ENCODE measurements around the gene ANO1. TPM values are rescaled to one million over a fixed set of nuclear protein-coding genes. Genes with fewer than 3 reads are reported as not detected.

ANO1 gene
- 10 to 100 TPM in 1 of 4 donors, 1 to 10 TPM in 3; 1.7 to 13.9 (median 5.3) TPM for total RNA-seq

DNA sequence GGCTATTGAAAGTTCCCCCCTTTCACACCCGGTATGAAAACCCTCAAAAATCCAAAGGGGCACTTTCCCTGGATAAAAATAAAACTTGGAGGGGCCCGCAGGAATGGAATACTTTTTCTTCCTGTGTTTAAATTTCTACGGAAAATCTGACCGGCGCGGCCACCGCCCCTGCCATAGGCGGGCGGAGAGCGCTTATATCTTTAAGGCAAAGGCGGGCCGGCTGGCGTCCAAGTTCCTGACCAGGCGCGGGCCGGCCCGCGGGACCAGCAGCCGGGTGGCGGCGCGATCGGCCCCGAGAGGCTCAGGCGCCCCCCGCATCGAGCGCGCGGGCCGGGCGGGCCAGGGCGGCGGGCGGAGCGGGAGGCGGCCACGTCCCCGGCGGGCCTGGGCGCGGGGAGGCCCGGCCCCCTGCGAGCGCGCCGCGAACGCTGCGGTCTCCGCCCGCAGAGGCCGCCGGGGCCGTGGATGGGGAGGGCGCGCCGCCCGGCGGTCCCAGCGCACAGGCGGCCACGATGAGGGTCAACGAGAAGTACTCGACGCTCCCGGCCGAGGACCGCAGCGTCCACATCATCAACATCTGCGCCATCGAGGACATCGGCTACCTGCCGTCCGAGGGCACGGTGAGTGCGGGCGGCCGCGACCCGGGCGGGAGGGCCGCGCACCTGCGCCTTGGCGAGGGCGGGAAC, at the start of gene ANO1:
TSS of gene ANO1 (plus strand) at position 223 of the 686 bp plus-strand sequence. CDS start at position 513, 290 bp downstream.
- peak; percentile 26 for ATAC-seq (ENCODE audit: low FRiP score)
- no peak for DNase-seq (ENCODE audit: low spot score)
- TF ChIP-seq, protein P1, sequence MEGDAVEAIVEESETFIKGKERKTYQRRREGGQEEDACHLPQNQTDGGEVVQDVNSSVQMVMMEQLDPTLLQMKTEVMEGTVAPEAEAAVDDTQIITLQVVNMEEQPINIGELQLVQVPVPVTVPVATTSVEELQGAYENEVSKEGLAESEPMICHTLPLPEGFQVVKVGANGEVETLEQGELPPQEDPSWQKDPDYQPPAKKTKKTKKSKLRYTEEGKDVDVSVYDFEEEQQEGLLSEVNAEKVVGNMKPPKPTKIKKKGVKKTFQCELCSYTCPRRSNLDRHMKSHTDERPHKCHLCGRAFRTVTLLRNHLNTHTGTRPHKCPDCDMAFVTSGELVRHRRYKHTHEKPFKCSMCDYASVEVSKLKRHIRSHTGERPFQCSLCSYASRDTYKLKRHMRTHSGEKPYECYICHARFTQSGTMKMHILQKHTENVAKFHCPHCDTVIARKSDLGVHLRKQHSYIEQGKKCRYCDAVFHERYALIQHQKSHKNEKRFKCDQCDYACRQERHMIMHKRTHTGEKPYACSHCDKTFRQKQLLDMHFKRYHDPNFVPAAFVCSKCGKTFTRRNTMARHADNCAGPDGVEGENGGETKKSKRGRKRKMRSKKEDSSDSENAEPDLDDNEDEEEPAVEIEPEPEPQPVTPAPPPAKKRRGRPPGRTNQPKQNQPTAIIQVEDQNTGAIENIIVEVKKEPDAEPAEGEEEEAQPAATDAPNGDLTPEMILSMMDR (IDR thresholded peaks at IDR 0.05): no peak

GRCh38 chr11:70029115-70029860, 48.8 kb upstream of the ANO1 start:
- ATAC-seq (ENCODE audit: low FRiP score): no peak

DNA sequence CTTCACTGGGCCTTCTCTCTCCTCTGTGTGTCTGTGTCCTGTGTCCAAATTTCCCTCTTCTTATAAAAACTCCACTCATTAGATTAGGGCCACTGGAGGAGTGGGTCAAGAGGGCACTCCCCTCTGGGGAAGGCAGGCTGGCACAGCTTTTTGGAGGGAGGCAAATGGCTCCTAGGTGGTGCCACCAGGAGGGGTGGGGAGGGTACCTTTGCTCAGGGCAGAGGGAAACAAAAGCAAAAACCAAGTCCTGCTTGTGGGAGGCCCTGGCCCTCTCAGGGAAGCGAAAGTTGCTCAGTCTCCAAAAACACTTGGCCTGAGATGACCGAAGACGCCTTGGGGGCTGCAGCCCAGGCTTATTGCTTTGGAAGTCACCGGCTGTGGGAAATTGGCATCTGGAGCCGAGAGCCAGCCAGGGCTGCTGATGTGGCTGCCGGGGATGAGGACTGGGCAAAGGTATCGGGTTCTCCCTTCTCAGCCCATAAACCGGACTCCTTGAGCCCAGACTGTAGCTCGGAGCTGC, 48.2 kb upstream of the ANO1 start:
- no peak for DNase-seq (ENCODE audit: low spot score)
- ATAC-seq (ENCODE audit: low FRiP score): no peak
- TF ChIP-seq, protein P1 (IDR thresholded peaks at IDR 0.05): no peak

More at GRCh38 chr11:70029115-70029860, 48.8 kb upstream of the ANO1 start:
- TF ChIP-seq, protein P1 (IDR thresholded peaks at IDR 0.05): no peak
- no peak for DNase-seq (ENCODE audit: low spot score)

GRCh38 chr11:70030412-70030811, 47.7 kb upstream of the ANO1 start:
- DNase-seq (ENCODE audit: low spot score) (no peak), ATAC-seq (ENCODE audit: low FRiP score) (no peak)
- TF ChIP-seq, protein P1 (IDR thresholded peaks at IDR 0.05): no peak

DNA sequence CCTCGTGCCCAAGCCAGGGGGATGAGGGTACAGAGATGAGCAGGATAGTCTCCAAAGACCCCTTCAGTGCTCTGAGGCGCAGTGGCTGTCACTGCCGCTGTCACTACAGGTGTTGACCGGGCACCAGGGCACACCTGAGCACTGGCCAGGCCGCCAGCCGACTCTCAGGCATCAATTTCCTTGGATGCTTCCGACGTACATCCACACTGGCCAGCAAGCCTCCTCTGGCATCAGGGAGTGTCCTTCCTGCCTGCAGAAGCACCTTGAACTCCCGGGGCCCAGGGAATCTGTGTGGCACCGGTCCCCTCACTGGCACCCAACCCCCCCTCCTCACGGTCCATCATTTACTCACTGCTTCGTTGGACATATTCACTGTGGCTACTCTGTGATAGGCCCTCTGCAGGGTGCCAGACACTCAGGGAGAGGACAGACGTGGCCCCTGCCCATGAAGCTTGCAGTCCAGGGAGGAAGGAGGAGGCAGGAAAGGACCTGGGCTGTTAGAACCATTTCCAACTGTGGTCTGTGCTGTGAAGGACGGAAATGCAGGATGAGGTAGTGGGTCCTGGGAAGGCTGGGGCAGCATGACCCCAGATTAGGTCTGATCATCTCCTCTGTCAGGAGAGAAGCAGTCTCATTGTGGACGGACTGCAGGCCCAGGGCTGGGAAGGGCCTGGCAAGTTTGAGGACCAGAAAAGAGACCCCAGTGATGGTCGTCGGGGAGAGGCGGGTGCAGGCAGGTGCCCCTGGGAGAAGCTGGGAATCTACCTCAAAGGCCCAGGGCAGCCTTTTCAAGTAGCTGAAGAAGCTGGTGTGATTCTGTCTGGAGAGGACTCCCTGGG, 46.3 kb upstream of the ANO1 start:
- TF ChIP-seq, protein P1 (IDR thresholded peaks at IDR 0.05): no peak
- DNase-seq (ENCODE audit: low spot score): no peak
- no peak for ATAC-seq (ENCODE audit: low FRiP score)

GRCh38 chr11:70032470-70032795, 45.7 kb upstream of the ANO1 start:
- no peak for DNase-seq (ENCODE audit: low spot score)
- TF ChIP-seq, protein P1 (IDR thresholded peaks at IDR 0.05): no peak
- no peak for ATAC-seq (ENCODE audit: low FRiP score)
